ENCODE measurements around the gene DAB2IP.

DNA sequence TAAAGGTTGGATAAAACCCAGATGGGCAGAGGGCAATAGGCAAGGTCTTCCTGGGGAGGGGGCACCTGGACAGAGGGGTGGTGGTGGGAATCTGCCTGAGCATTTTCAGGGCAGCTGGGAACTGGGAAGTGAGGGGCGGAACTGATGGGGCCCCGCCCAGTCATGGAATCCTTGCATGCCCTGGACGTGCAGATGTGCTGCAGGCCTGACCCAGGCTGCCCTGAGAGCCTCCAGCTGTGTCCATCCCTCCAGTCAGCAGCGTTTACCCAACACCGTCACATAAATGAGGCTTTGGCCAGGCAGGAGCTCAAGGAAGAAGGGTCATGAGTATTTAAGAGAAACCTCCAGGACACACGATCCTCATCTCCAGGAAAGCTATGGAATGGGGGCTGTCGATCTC, 70.3 kb downstream of the DAB2IP start:
- TF ChIP-seq, protein P1, sequence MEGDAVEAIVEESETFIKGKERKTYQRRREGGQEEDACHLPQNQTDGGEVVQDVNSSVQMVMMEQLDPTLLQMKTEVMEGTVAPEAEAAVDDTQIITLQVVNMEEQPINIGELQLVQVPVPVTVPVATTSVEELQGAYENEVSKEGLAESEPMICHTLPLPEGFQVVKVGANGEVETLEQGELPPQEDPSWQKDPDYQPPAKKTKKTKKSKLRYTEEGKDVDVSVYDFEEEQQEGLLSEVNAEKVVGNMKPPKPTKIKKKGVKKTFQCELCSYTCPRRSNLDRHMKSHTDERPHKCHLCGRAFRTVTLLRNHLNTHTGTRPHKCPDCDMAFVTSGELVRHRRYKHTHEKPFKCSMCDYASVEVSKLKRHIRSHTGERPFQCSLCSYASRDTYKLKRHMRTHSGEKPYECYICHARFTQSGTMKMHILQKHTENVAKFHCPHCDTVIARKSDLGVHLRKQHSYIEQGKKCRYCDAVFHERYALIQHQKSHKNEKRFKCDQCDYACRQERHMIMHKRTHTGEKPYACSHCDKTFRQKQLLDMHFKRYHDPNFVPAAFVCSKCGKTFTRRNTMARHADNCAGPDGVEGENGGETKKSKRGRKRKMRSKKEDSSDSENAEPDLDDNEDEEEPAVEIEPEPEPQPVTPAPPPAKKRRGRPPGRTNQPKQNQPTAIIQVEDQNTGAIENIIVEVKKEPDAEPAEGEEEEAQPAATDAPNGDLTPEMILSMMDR (IDR thresholded peaks at IDR 0.05): no peak
- TF ChIP-seq POLR2A (IDR thresholded peaks at IDR 0.05): no peak
